ENCODE measurements around the gene CS. TPM values are rescaled to one million over a fixed set of nuclear protein-coding genes. Genes with fewer than 3 reads are reported as not detected.
"Not testable (repeated sequence)": the region's sequence is repeated elsewhere in the genome, so short reads cannot be mapped to it uniquely, and the experiment has no call there.

CS gene
- total RNA-seq, 2 experiments from 2014 or later = 188 to 193 TPM

GRCh38 chr12:56297400-56297799, 2.7 kb downstream of the CS start:
- H3K4me1 Mint-ChIP-seq = peaks cover 54% of the 10 kb centered on the region
- no peak overlapping the region for H3K4me3 Mint-ChIP-seq
- ChIA-PET POLR2A (interaction anchor here (2.3 kb wide), 1 partner anchor 36 kb away, joined by 17 read pairs; the partner anchor contains the start of gene PAN2), CTCF (no interaction called here)
- peaks cover 32% of the 10 kb centered on the region for H3K36me3 Mint-ChIP-seq (ENCODE audit: low read depth)
- no peaks in the 10 kb centered on the region for H3K9me3 Mint-ChIP-seq
- H3K27me3 Mint-ChIP-seq = no peaks in the 10 kb centered on the region
- H3K27ac Mint-ChIP-seq = peak overlapping the region; percentile 31
- no peak for DNase-seq

- DNase-seq = no peak
- H3K27me3 Mint-ChIP-seq = no peaks in the 10 kb centered on the region
- ChIA-PET POLR2A (no interaction called here), CTCF (no interaction called here)
- no peak overlapping the region for H3K4me3 Mint-ChIP-seq
- H3K4me1 Mint-ChIP-seq = peaks cover 50% of the 10 kb centered on the region
- peaks cover 34% of the 10 kb centered on the region for H3K36me3 Mint-ChIP-seq (ENCODE audit: low read depth)
- H3K9me3 Mint-ChIP-seq = no peaks in the 10 kb centered on the region
- H3K27ac Mint-ChIP-seq = no peak overlapping the region
Measured at GRCh38 chr12:56296295-56296694, 3.8 kb downstream of the CS start.

GRCh38 chr12:56293795-56294194, 6.3 kb downstream of the CS start:
- POLR2A ChIA-PET = no interaction called here
- CTCF ChIA-PET = interaction anchor here (0.7 to 1.8 kb wide), 2 partner anchors 34 to 170 kb away, joined by 3 to 5 read pairs; no protein-coding TSS in a partner anchor
- H3K9me3 Mint-ChIP-seq = no peaks in the 10 kb centered on the region
- peaks cover 48% of the 10 kb centered on the region for H3K36me3 Mint-ChIP-seq (ENCODE audit: low read depth)
- peaks cover 52% of the 10 kb centered on the region for H3K4me1 Mint-ChIP-seq
- no peak overlapping the region for H3K27ac Mint-ChIP-seq
- H3K27me3 Mint-ChIP-seq = no peaks in the 10 kb centered on the region
- no peak for DNase-seq
- no peak overlapping the region for H3K4me3 Mint-ChIP-seq

- H3K9me3 Mint-ChIP-seq = no peaks in the 10 kb centered on the region
- H3K36me3 Mint-ChIP-seq (ENCODE audit: low read depth) = peaks cover 41% of the 10 kb centered on the region
- CTCF ChIA-PET = interaction anchor here (0.7 to 1.7 kb wide), 3 partner anchors 10 to 403 kb away, joined by 3 to 5 read pairs (median 3); no protein-coding TSS in a partner anchor
- POLR2A ChIA-PET = no interaction called here
- no peak for DNase-seq
- H3K4me3 Mint-ChIP-seq = no peak overlapping the region
- peak overlapping the region; percentile 62 for H3K27ac Mint-ChIP-seq
- peaks cover 31% of the 10 kb centered on the region for H3K4me1 Mint-ChIP-seq
- H3K27me3 Mint-ChIP-seq = no peaks in the 10 kb centered on the region
Measured at GRCh38 chr12:56288705-56289387, 11.3 kb downstream of the CS start.

DNA sequence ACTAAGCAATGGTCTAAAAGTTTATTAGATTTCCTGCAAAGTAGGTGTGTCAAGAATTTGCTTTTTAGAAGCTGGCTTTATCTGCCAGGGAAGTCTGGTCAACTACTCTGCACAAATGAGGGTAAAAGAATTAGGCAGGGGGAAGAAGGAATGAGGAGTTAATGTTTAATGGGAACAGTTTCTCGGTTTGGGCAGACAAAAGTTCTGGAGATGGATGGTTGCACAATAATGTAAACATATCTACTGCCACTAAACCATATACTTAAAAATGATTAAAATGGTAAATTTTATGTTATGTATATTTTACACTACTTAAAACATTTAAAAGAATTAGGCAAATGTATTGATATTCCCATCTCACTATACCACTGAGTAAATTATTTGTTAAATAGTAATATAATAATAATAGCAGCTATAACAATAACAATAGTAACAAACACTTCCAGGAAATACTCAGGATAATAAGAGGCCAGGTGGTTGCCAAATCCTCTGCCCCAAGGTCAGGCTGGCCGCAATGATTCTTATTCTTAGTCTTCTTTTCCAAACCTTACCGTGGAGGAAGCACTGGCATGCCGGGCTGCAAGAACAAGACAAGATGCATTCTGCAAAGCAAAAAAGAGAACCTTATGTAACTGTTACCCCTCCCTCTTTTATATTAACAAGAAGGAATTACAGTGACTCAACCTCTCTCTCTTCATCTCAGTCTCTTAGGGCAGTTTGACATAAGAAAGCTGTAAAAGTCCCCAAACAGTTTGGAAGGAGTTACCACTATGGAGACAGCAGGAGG, 13.9 kb downstream of the CS start:
- POLR2A ChIA-PET = interaction anchor here (1.1 kb wide), 1 partner anchor 182 kb away, joined by 3 read pairs; the partner anchor contains the start of gene SPRYD4
- Mint-ChIP-seq H3K4me3 (no peak overlapping the region), H3K9me3 (no peaks in the 10 kb centered on the region), H3K27me3 (no peaks in the 10 kb centered on the region), H3K36me3 (ENCODE audit: low read depth) (peaks cover 54% of the 10 kb centered on the region), H3K27ac (no peak overlapping the region), H3K4me1 (peaks cover 21% of the 10 kb centered on the region)
- CTCF ChIA-PET = interaction anchor here (2.0 kb wide), 1 partner anchor 178 kb away, joined by 7 read pairs; no protein-coding TSS in a partner anchor
- no peak for DNase-seq

GRCh38 chr12:56284263-56284662, 15.9 kb downstream of the CS start:
- DNase-seq, H3K4me3 Mint-ChIP-seq, H3K27ac Mint-ChIP-seq, H3K9me3 Mint-ChIP-seq, H3K27me3 Mint-ChIP-seq, POLR2A ChIA-PET: not testable (repeated sequence)
- CTCF ChIA-PET = interaction anchor here (0.6 to 0.7 kb wide), 2 partner anchors 81 to 288 kb away, joined by 4 to 5 read pairs; no protein-coding TSS in a partner anchor
- Mint-ChIP-seq H3K36me3 (ENCODE audit: low read depth) (peaks cover 54% of the 10 kb centered on the region), H3K4me1 (peaks cover 11% of the 10 kb centered on the region)

DNA sequence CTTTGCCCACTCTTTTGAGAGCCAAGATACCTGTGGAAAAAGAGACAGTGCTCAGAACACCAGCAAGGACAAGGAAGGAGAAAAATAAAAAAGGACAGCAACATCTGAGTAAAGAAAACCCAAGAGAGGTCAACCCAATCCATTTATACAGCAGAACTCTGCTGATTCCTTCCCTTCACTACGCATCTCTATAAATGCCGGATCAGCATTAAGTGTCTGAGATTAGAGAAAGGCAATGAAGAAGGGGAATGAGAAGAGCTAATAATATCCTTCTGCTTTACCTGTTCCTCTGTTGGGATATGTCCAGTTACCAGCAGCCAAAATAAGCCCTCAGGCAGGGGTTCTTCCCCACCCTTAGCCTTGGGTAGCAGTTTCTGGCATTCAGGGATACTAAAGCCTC, 17.6 kb downstream of the CS start:
- H3K4me3 Mint-ChIP-seq = no peak overlapping the region
- H3K27me3 Mint-ChIP-seq = no peaks in the 10 kb centered on the region
- no peaks in the 10 kb centered on the region for H3K9me3 Mint-ChIP-seq
- peaks cover 4% of the 10 kb centered on the region for H3K4me1 Mint-ChIP-seq
- H3K36me3 Mint-ChIP-seq (ENCODE audit: low read depth) = peaks cover 57% of the 10 kb centered on the region
- no peak for DNase-seq
- ChIA-PET POLR2A (interaction anchor here (1.0 to 1.5 kb wide), 2 partner anchors 15 to 16 kb away, joined by 3 read pairs; partner anchors contain the start of gene COQ10A), CTCF (no interaction called here)
- H3K27ac Mint-ChIP-seq = no peak overlapping the region

- H3K4me3 Mint-ChIP-seq = no peak overlapping the region
- H3K27me3 Mint-ChIP-seq = no peaks in the 10 kb centered on the region
- no peak overlapping the region for H3K27ac Mint-ChIP-seq
- H3K36me3 Mint-ChIP-seq (ENCODE audit: low read depth) = peaks cover 57% of the 10 kb centered on the region
- POLR2A ChIA-PET = interaction anchor here (1.5 kb wide), 1 partner anchor 15 kb away, joined by 3 read pairs; the partner anchor contains the start of gene COQ10A
- no peaks in the 10 kb centered on the region for H3K9me3 Mint-ChIP-seq
- CTCF ChIA-PET = no interaction called here
- DNase-seq = no peak
- peaks cover 4% of the 10 kb centered on the region for H3K4me1 Mint-ChIP-seq
Measured at GRCh38 chr12:56282030-56282429, 18.1 kb downstream of the CS start.

- POLR2A ChIA-PET = interaction anchor here (1.6 kb wide), 1 partner anchor 11 kb away, joined by 3 read pairs; no protein-coding TSS in a partner anchor
Measured at GRCh38 chr12:56280849-56281248, 19.3 kb downstream of the CS start.

DNA sequence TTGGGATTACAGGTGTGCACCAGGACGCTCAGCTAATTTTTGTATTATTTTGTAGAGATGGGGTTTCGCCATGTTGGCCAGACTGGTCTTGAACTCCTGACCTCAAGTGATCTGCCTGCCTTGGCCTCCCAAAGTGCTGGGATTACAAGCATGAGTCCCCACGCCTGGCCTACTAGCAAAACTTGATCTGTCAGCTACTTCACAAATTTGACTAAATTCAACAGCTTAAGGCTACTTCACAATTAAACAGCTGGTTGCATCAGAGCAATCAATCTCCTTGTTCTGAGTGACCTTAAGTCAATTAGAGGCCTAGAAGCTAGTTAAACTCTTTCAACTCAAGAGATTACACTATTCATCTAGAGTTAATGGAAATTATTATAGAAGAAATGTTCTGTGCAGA, 21.2 kb downstream of the CS start:
- Mint-ChIP-seq H3K27ac (no peak overlapping the region), H3K9me3 (no peaks in the 10 kb centered on the region), H3K27me3 (no peaks in the 10 kb centered on the region), H3K4me3 (no peak overlapping the region), H3K36me3 (ENCODE audit: low read depth) (peaks cover 57% of the 10 kb centered on the region), H3K4me1 (no peaks in the 10 kb centered on the region)
- ChIA-PET POLR2A (interaction anchor here (1.4 kb wide), 2 partner anchors 12 to 32 kb away, joined by 3 to 7 read pairs; partner anchors contain the start of gene COQ10A), CTCF (no interaction called here)
- no peak for DNase-seq

More at GRCh38 chr12:56280849-56281248, 19.3 kb downstream of the CS start:
- H3K36me3 Mint-ChIP-seq (ENCODE audit: low read depth) = peaks cover 54% of the 10 kb centered on the region
- no peak for DNase-seq
- no peaks in the 10 kb centered on the region for H3K9me3 Mint-ChIP-seq
- H3K27me3 Mint-ChIP-seq = no peaks in the 10 kb centered on the region
- H3K27ac Mint-ChIP-seq = no peak overlapping the region
- CTCF ChIA-PET = no interaction called here
- no peak overlapping the region for H3K4me3 Mint-ChIP-seq
- H3K4me1 Mint-ChIP-seq = no peaks in the 10 kb centered on the region

DNA sequence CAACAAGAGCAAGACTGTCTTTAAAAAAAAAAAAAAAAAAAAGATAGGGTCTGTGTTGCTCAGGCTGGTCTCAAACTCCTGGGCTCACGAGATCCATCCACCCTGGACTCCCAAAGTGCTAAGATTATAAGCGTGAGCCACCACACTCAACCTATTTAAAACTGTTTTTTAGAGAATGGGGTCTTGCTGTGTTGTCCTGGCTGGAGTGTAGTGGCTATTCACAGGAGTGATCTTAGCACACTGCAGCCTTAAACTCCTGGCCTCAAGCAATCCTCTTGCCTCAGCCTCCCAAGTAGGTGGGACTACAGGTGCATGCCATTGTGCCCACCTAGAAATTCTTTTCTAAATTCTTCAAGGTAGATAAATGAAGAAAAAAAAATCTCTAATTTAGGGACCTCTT, 25.8 kb downstream of the CS start:
- ChIA-PET CTCF (no interaction called here), POLR2A (no interaction called here)
- Mint-ChIP-seq H3K36me3 (ENCODE audit: low read depth) (peaks cover 54% of the 10 kb centered on the region), H3K27ac (no peak overlapping the region), H3K9me3 (no peaks in the 10 kb centered on the region), H3K4me1 (no peaks in the 10 kb centered on the region), H3K4me3 (no peak overlapping the region), H3K27me3 (no peaks in the 10 kb centered on the region)
- no peak for DNase-seq

DNA sequence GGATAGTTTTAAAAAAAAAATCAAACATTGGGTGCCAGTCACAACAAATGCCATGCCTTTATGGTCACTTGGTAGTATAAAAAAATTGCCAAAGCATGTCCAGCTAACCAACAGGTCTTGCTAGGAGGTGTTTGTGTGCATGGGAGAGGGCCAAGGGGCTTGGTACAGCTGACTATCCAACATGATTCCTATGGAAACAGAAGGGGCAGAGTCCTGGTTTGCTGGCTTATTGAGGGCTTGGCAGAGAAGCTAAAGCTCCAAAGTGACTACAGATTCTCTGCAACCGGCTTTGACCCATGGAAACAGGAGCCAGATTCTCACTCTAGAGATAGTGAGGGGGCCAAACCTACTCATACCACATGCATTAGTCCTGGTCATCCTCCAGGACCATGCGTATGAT, 27.7 kb downstream of the CS start:
- H3K27ac Mint-ChIP-seq, DNase-seq, CTCF ChIA-PET, POLR2A ChIA-PET, H3K4me3 Mint-ChIP-seq, H3K9me3 Mint-ChIP-seq, H3K4me1 Mint-ChIP-seq, H3K27me3 Mint-ChIP-seq: not testable (repeated sequence)
- peaks cover 46% of the 10 kb centered on the region for H3K36me3 Mint-ChIP-seq (ENCODE audit: low read depth)

- POLR2A ChIA-PET = interaction anchor here (1.3 kb wide), 1 partner anchor 87 kb away, joined by 3 read pairs; no protein-coding TSS in a partner anchor
- CTCF ChIA-PET = interaction anchor here (0.5 to 1.1 kb wide), 2 partner anchors 8 to 20 kb away, joined by 3 read pairs; no protein-coding TSS in a partner anchor
- Mint-ChIP-seq H3K9me3 (no peaks in the 10 kb centered on the region), H3K27ac (no peak overlapping the region), H3K27me3 (no peaks in the 10 kb centered on the region), H3K4me1 (peaks cover 17% of the 10 kb centered on the region), H3K36me3 (ENCODE audit: low read depth) (peaks cover 43% of the 10 kb centered on the region), H3K4me3 (no peak overlapping the region)
- no peak for DNase-seq
Measured at GRCh38 chr12:56271031-56271430, 29.1 kb downstream of the CS start.
